HEK293 (cell line): ENCODE data around the gene SNTB2.
A peak's percentile ranks its signal among the peaks of the same experiment; 100 is the strongest.

Experiments used
- CTCF ChIA-PET: fragments of 350-600 bp; formaldehyde crosslinking; extraction: SDS; loops from one replicate; lab custom pipeline; 2021; ENCODE audit warnings: antibody characterized with exemption; lab: Yijun Ruan, JAX
- POLR2A ChIA-PET: fragments of 300-600 bp; formaldehyde crosslinking; extraction: SDS; loops from one replicate; lab custom pipeline; 2020; ENCODE audit warnings: antibody characterized with exemption, inconsistent platforms; lab: Yijun Ruan, JAX
- H3K27ac ChIP-seq: fragments of 200-500 bp; sonication (Bioruptor generic); 2 replicates; pipeline ENCODE4 v1.5.1; 2014; ENCODE audit warnings: low read depth, low read length, control low read depth, inconsistent platforms; ENCODE audit errors: extremely low read depth
- H3K36me3 ChIP-seq, 2 experiments: fragments of 200-500 bp in 1 of 2; sonication (Bioruptor generic) in 1 of 2; 1 replicate in 1 of 2; 2 replicates in 1 of 2; pipeline ENCODE4 v1.5.1; 2014 to 2017; ENCODE audit warnings: inconsistent platforms in 2 of 2, low read length in 2 of 2; ENCODE audit not compliant: control insufficient read depth in 2 of 2, insufficient read depth in 1 of 2
- H3K4me1 ChIP-seq: fragments of 200-500 bp; sonication (Bioruptor generic); 2 replicates; pipeline ENCODE4 v1.5.1; 2014; ENCODE audit warnings: mild to moderate bottlenecking, low read length, inconsistent platforms; ENCODE audit not compliant: control insufficient read depth, insufficient read depth
- H3K4me3 ChIP-seq: 2 replicates; pipeline ENCODE4 v1.5.1; 2011; ENCODE audit warnings: low read depth, mild to moderate bottlenecking, control low read depth, low read length, moderate library complexity
- H3K9me3 ChIP-seq: fragments of 200-500 bp; sonication (Bioruptor generic); 2 replicates; pipeline ENCODE4 v1.5.1; 2014; ENCODE audit warnings: low read depth, low read length, inconsistent platforms; ENCODE audit not compliant: control insufficient read depth, insufficient read depth
- FEZF1 ChIP-seq: fragments of 450-650 bp; formaldehyde crosslinking; IDR thresholded peaks from 2 replicates; pipeline ENCODE4 v1.5.1; 2016; ENCODE audit warnings: missing biosample characterization, missing genetic modification characterization
- HOXD13 ChIP-seq: sonication (generic); formaldehyde crosslinking; IDR thresholded peaks from 2 replicates; pipeline ENCODE4 v1.8.0; 2022; ENCODE audit warnings: missing genetic modification reagents, borderline replicate concordance
- MYNN ChIP-seq: fragments of 450-650 bp; formaldehyde crosslinking; IDR thresholded peaks from 2 replicates; pipeline ENCODE4 v1.5.1; 2016; ENCODE audit warnings: missing biosample characterization, missing genetic modification characterization, borderline replicate concordance
- MZF1 ChIP-seq: fragments of 450-650 bp; formaldehyde crosslinking; IDR thresholded peaks from 2 replicates; pipeline ENCODE4 v1.5.1; 2017; ENCODE audit warnings: missing biosample characterization, missing genetic modification characterization, borderline replicate concordance
- RBAK ChIP-seq: fragments of 450-650 bp; formaldehyde crosslinking; IDR thresholded peaks from 2 replicates; pipeline ENCODE4 v1.5.1; 2016; ENCODE audit warnings: missing biosample characterization, missing genetic modification characterization
- ZFP3 ChIP-seq: fragments of 450-650 bp; formaldehyde crosslinking; IDR thresholded peaks from 2 replicates; pipeline ENCODE4 v1.5.1; 2016; ENCODE audit warnings: low read depth, missing biosample characterization, missing genetic modification characterization
- ZIC2 ChIP-seq: fragments of 450-650 bp; formaldehyde crosslinking; IDR thresholded peaks from 2 replicates; pipeline ENCODE4 v1.5.1; 2016; ENCODE audit warnings: missing biosample characterization, missing genetic modification characterization
- ZNF16 ChIP-seq: fragments of 450-650 bp; formaldehyde crosslinking; IDR thresholded peaks from 2 replicates; pipeline ENCODE4 v1.5.1; 2016; ENCODE audit warnings: low read depth, missing biosample characterization, missing genetic modification characterization
- ZNF214 ChIP-seq: fragments of 450-650 bp; formaldehyde crosslinking; IDR thresholded peaks from 2 replicates; pipeline ENCODE4 v1.5.1; 2017; ENCODE audit warnings: missing biosample characterization, mild to moderate bottlenecking, missing genetic modification characterization, borderline replicate concordance
- ZNF23 ChIP-seq: fragments of 450-650 bp; formaldehyde crosslinking; IDR thresholded peaks from 2 replicates; pipeline ENCODE4 v1.5.1; 2016; ENCODE audit warnings: missing biosample characterization, missing genetic modification characterization, borderline replicate concordance
- ZNF239 ChIP-seq: fragments of 450-650 bp; formaldehyde crosslinking; IDR thresholded peaks from 2 replicates; pipeline ENCODE4 v1.5.1; 2016; ENCODE audit warnings: missing biosample characterization, missing genetic modification characterization
- ZNF560 ChIP-seq: fragments of 450-650 bp; formaldehyde crosslinking; IDR thresholded peaks from 2 replicates; pipeline ENCODE4 v1.5.1; 2017; ENCODE audit warnings: missing biosample characterization, missing genetic modification characterization, borderline replicate concordance
- ZNF600 ChIP-seq: fragments of 450-650 bp; formaldehyde crosslinking; IDR thresholded peaks from 2 replicates; pipeline ENCODE4 v1.5.1; 2016; ENCODE audit warnings: missing biosample characterization, missing genetic modification characterization
- ZNF610 ChIP-seq: fragments of 450-650 bp; formaldehyde crosslinking; IDR thresholded peaks from 2 replicates; pipeline ENCODE4 v1.5.1; 2016; ENCODE audit warnings: missing biosample characterization, missing genetic modification characterization, borderline replicate concordance
- ZNF785 ChIP-seq: fragments of 450-650 bp; formaldehyde crosslinking; IDR thresholded peaks from 2 replicates; pipeline ENCODE4 v1.5.1; 2016; ENCODE audit warnings: missing biosample characterization, missing genetic modification characterization
- TF ChIP-seq, protein P1 (sequence below): fragments of 450-650 bp; formaldehyde crosslinking; IDR thresholded peaks from 2 replicates; pipeline ENCODE4 v1.5.1; 2016; ENCODE audit warnings: missing biosample characterization, missing genetic modification characterization
- TF ChIP-seq, protein P2 (sequence below): fragments of 450-650 bp; formaldehyde crosslinking; IDR thresholded peaks from 2 replicates; pipeline ENCODE4 v1.5.1; 2016; ENCODE audit warnings: missing biosample characterization, missing genetic modification characterization
- TF ChIP-seq, protein P3 (sequence below): fragments of 450-650 bp; formaldehyde crosslinking; IDR thresholded peaks from 2 replicates; pipeline ENCODE4 v1.5.1; 2016; ENCODE audit warnings: missing biosample characterization, missing genetic modification characterization

The SNTB2 gene

DNA sequence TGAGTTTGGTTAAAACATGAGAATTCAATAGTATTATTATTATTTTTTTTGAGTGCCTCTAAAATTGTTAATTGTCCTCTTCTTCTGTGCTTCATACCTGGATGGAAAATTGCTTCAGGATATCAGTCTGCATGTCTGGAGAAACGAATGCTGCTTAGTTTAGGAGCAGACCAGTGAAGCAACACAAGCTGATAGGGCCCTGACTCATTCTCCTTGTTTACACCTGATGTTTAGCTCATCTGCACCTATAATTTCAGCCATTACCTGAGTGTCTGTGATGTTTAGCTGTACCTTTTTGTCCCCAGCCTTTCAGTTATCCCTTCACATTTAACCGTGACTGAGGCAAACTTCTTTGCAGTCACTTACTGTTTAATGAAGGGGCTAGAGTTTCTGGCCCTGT, 14.8 kb downstream of the SNTB2 start:
- POLR2A ChIA-PET, result no interaction called here
- peaks cover 9% of the 10 kb centered on the region; the same call in 1 of the 2 replicates for H3K4me1 ChIP-seq
- no peak overlapping the region for H3K27ac ChIP-seq
- no peaks in the 10 kb centered on the region for H3K9me3 ChIP-seq
- TF ChIP-seq ZFP3 (tag by site-specific recombination), result no peak
- TF ChIP-seq, protein P1, sequence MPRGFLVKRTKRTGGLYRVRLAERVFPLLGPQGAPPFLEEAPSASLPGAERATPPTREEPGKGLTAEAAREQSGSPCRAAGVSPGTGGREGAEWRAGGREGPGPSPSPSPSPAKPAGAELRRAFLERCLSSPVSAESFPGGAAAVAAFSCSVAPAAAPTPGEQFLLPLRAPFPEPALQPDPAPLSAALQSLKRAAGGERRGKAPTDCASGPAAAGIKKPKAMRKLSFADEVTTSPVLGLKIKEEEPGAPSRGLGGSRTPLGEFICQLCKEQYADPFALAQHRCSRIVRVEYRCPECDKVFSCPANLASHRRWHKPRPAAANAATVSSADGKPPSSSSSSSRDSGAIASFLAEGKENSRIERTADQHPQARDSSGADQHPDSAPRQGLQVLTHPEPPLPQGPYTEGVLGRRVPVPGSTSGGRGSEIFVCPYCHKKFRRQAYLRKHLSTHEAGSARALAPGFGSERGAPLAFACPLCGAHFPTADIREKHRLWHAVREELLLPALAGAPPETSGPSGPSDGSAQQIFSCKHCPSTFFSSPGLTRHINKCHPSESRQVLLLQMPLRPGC (tag by site-specific recombination), result no peak
- no peak for TF ChIP-seq ZIC2 (tag by site-specific recombination)
- TF ChIP-seq, protein P2, sequence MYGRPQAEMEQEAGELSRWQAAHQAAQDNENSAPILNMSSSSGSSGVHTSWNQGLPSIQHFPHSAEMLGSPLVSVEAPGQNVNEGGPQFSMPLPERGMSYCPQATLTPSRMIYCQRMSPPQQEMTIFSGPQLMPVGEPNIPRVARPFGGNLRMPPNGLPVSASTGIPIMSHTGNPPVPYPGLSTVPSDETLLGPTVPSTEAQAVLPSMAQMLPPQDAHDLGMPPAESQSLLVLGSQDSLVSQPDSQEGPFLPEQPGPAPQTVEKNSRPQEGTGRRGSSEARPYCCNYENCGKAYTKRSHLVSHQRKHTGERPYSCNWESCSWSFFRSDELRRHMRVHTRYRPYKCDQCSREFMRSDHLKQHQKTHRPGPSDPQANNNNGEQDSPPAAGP, result no peak
- no peak for TF ChIP-seq ZNF610 (tag by site-specific recombination)
- TF ChIP-seq ZNF239 (tag by site-specific recombination), result no peak
- TF ChIP-seq ZNF23 (tag by site-specific recombination), result no peak
- no peak for TF ChIP-seq MYNN (tag by site-specific recombination)
- no peak for TF ChIP-seq MZF1 (tag by site-specific recombination)
- no peak for TF ChIP-seq ZNF600 (tag by site-specific recombination)
- TF ChIP-seq ZNF560 (tag by site-specific recombination), result no peak
- TF ChIP-seq HOXD13 (CRISPR knock-in tag), result no peak
- TF ChIP-seq, all 188 proteins: peak for 0
- no peaks in the 10 kb centered on the region for H3K36me3 ChIP-seq
- H3K4me3 ChIP-seq, result no peak overlapping the region
- CTCF ChIA-PET, result interaction anchor here (1.4 kb wide), 1 partner anchor 16 kb away, joined by 6 read pairs; no protein-coding TSS in a partner anchor

DNA sequence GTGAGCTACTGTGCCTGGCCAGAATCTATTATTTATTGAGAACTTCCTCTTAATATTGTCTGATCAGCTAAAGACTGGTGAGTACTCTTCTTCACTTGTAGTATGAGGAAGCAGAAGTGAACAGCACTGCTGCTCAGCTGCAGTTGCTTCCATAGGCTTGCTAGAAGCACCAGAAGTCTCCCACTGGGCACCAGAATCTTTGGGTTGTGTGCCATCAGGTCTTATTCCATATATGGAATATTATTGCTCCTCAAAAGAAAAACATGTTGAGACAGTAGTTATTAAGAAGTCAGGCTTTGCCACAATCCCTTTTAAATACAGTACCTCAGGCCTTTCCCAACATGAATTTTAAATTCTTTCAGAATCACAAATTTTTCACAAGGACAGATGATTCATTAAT, 17.2 kb downstream of the SNTB2 start:
- H3K27ac ChIP-seq, result no peak overlapping the region
- peak; percentile 76 for TF ChIP-seq FEZF1
- TF ChIP-seq ZNF16 (tag by site-specific recombination), result no peak
- TF ChIP-seq, all 188 proteins: peak for 1
- CTCF ChIA-PET, result no interaction called here
- Histone ChIP-seq H3K36me3 (no peaks in the 10 kb centered on the region; a peak in 1 of 3 replicates), H3K9me3 (no peaks in the 10 kb centered on the region), H3K4me1 (peaks cover 3% of the 10 kb centered on the region; the same call in 1 of the 2 replicates), H3K4me3 (no peak overlapping the region)
- POLR2A ChIA-PET, result no interaction called here

DNA sequence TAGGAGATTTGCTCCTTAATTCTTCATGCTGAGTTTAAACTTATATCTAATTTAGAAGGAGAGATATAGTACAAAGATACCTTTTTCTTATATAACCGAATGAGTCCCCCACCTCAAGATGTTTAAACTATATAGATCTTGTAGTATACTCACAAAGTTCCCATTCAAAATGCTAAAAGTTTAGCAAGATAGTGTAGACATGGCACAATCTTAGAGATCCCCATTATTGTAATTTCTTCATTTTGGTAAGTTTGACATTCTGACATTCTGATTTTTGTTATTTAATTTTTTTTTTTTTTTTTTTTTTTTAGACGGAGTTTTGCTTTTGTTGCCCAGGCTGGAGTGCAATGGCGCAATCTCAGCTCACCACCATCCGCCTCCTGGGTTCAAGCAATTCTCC, 22.8 kb downstream of the SNTB2 start:
- Histone ChIP-seq H3K36me3 (no peaks in the 10 kb centered on the region; a peak in 1 of 3 replicates), H3K9me3 (no peaks in the 10 kb centered on the region), H3K27ac (no peak overlapping the region), H3K4me3 (no peak overlapping the region), H3K4me1 (no peaks in the 10 kb centered on the region)
- ChIA-PET POLR2A (no interaction called here), CTCF (interaction anchor here (1.2 to 1.5 kb wide), 2 partner anchors 43 to 59 kb away, joined by 3 to 7 read pairs; no protein-coding TSS in a partner anchor)
- TF ChIP-seq RBAK (no peak), ZNF785 (tag by site-specific recombination) (no peak), MYNN (tag by site-specific recombination) (no peak), ZNF214 (tag by site-specific recombination) (no peak)
- TF ChIP-seq, protein P3, sequence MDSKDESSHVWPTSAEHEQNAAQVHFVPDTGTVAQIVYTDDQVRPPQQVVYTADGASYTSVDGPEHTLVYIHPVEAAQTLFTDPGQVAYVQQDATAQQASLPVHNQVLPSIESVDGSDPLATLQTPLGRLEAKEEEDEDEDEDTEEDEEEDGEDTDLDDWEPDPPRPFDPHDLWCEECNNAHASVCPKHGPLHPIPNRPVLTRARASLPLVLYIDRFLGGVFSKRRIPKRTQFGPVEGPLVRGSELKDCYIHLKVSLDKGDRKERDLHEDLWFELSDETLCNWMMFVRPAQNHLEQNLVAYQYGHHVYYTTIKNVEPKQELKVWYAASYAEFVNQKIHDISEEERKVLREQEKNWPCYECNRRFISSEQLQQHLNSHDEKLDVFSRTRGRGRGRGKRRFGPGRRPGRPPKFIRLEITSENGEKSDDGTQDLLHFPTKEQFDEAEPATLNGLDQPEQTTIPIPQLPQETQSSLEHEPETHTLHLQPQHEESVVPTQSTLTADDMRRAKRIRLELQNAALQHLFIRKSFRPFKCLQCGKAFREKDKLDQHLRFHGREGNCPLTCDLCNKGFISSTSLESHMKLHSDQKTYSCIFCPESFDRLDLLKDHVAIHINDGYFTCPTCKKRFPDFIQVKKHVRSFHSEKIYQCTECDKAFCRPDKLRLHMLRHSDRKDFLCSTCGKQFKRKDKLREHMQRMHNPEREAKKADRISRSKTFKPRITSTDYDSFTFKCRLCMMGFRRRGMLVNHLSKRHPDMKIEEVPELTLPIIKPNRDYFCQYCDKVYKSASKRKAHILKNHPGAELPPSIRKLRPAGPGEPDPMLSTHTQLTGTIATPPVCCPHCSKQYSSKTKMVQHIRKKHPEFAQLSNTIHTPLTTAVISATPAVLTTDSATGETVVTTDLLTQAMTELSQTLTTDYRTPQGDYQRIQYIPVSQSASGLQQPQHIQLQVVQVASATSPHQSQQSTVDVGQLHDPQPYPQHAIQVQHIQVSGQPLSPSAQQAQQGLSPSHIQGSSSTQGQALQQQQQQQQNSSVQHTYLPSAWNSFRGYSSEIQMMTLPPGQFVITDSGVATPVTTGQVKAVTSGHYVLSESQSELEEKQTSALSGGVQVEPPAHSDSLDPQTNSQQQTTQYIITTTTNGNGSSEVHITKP (tag by site-specific recombination), result no peak
